Heart left ventricle (tissue), 16 donors: ENCODE measurements around the gene DOCK3. TPM values are rescaled to one million over a fixed set of nuclear protein-coding genes. Genes with fewer than 3 reads are reported as not detected.
A peak's percentile ranks its signal among the peaks of the same experiment; 100 is the strongest.

ENCODE experiments used
- ATAC-seq, 4 donors: fragments of 200-7000 bp; cut with Tn5 transposase; one replicate each; pipeline ENCODE4 v1.9.1; 2020 to 2022; ENCODE audit warnings: moderate library complexity in 4 of 4, mild to moderate bottlenecking in 3 of 4, moderate number of reproducible peaks in 1 of 4
- DNase-seq, 5 donors: peaks; one replicate each; pipeline ENCODE4 v3.0.0-alpha.2; 2020
- H3K27ac ChIP-seq, 12 donors: fragments of 200-600 bp; sonication (generic) in 4 of 12; one replicate each; pipeline versions ENCODE4 v1.5.0 to v1.8.0; 2016 to 2022; ENCODE audit warnings: mild to moderate bottlenecking in 2 of 12
- H3K27me3 ChIP-seq, 9 donors: fragments of 200-600 bp; sonication (generic) in 2 of 9; one replicate each; pipeline versions ENCODE4 v1.5.1 to v1.8.0; 2016 to 2022; ENCODE audit warnings: mild to moderate bottlenecking in 3 of 9
- H3K36me3 ChIP-seq, 9 donors: fragments of 200-600 bp; sonication (generic) in 2 of 9; one replicate each; pipeline versions ENCODE4 v1.5.0 to v1.8.0; 2018 to 2022; ENCODE audit warnings: mild to moderate bottlenecking in 2 of 9
- H3K4me1 ChIP-seq, 12 donors: fragments of 200-600 bp; sonication (generic) in 4 of 12; one replicate each; pipeline versions ENCODE4 v1.5.0 to v1.8.0; 2016 to 2022; ENCODE audit warnings: mild to moderate bottlenecking in 3 of 12
- H3K4me3 ChIP-seq, 12 donors: fragments of 200-600 bp; sonication (generic) in 4 of 12; one replicate each; pipeline versions ENCODE4 v1.5.0 to v1.8.0; 2017 to 2022; ENCODE audit warnings: mild to moderate bottlenecking in 9 of 12, moderate library complexity in 4 of 12
- H3K9me3 ChIP-seq, 12 donors: fragments of 200-600 bp; sonication (generic) in 4 of 12; one replicate each; pipeline versions ENCODE4 v1.5.0 to v1.8.0; 2016 to 2022; ENCODE audit warnings: mild to moderate bottlenecking in 1 of 12
- CTCF ChIP-seq, 12 donors: fragments of 200-600 bp; sonication (generic) in 4 of 12; IDR thresholded peaks; one replicate each; pipeline versions ENCODE4 v1.5.0 to v1.8.0; 2018 to 2022; ENCODE audit warnings: antibody characterized with exemption in 12 of 12, mild to moderate bottlenecking in 5 of 12
- POLR2A ChIP-seq, 2 donors: fragments of 450-650 bp; IDR thresholded peaks; one replicate each; pipeline ENCODE4 v1.6.1; 2017; ENCODE audit warnings: antibody characterized with exemption in 2 of 2, mild to moderate bottlenecking in 2 of 2, moderate library complexity in 2 of 2
- WGBS, 4 donors: extraction: QIAGEN DNeasy Blood & Tissue Kit in 2 of 4; methylation state at CpG; one replicate each; pipeline versions ENCODE4 v1.1.5 to v1.1.7; 2013 to 2018; 5-methylcytosine and 5-hydroxymethylcytosine counted together
- intact Hi-C, 10 donors: fragments of 100-400 bp; cut with DNase I; formaldehyde crosslinking; loops; one replicate each; pipeline versions ENCODE4 v1.11.1 to v1.14.2; 2022
- polyA plus RNA-seq, 2 donors: library from polyadenylated mRNA; stranded (reverse); fragments of 200-250 nt; gene quantifications; one replicate each; pipeline ENCODE4 v1.2.3, GENCODE V29; 2013
- total RNA-seq, 9 donors: library from RNA; depleted of rRNA in 2 of 9; stranded (reverse); fragments of >200 nt in 2 of 9; fragmentation: NEBNext Ultra II Directional in 3 of 9; extraction: Animal tissue kit (Norgen Biotek cat#: 25700) in 3 of 9; gene quantifications; one replicate each; pipeline versions ENCODE4 v1.1.0 to v1.2.4, GENCODE V29; 2016 to 2023
- donor health status: ischemic (EF 13 %, LVEDD 7.1; RV severe dilation, severe dysfunction).
- donor health status: healthy with polysubstance abuse.
- donor health status: DM: no; HTN: yes; CAD: no.
- donor health status: DM: no; HTN: no; CAD: no.
- donor health status: ischemic (EF 25% LVEDD 6.9; RV normal size, moderate dysfunction).
- donor health status: ischemic (EF 25% LVEDD 5.7; RV mildly dilated, moderate dysfunction).
- donor health status: healthy.
- donor health status: DM: yes; HTN: yes; CAD: no.
- donor health status: ischemic (EF 35%, LVEDD 5.7; RV mildly dilated, moderate dysfunction).
- donor health status: nonischemic (EF 11% LVEDD 7.7; RV severe dilation, severe dysfunction).
- donor health status: DM: yes; HTN: yes; CAD: no.
- donor health status: PGD.
- donor health status: ischemic (EF 29% LVEDD 5.4; RV normal size, mild dysfunction).
- donor health status: nonischemic (EF 23%, LVEDD 6.1; RV moderate dilation, normal function).

The DOCK3 gene
- total and polyA plus RNA-seq, 11 donors, result 2.0 to 6.7 (median 4.8) TPM

- H3K36me3 ChIP-seq, result peaks cover 0 to 66% (median 62%) of the 10 kb centered on the region in 9 donors
- intact Hi-C loops, result loop anchor here in 8 of 10 donors (2.0 to 10.0 kb wide), 9 partner anchors 42 to 774 kb away; partner anchors contain the start of genes TEX264 (in 3 of the 8) and MAPKAPK3 (in 1 of the 8)
- TF ChIP-seq CTCF (IDR thresholded peaks at IDR 0.05) (peak in 3 of 12 donors; percentile 84 to 96 (median 94)), POLR2A (IDR thresholded peaks at IDR 0.05) (no peak)
- H3K9me3 ChIP-seq, result no peaks in the 10 kb centered on the region
- WGBS, 4 donors, result 37 to 51% (median 41%) methylated on average over 19 to 29 of the region's 29 CpGs
- DNase-seq, result no peak
- peak overlapping the region in 11 of 12 donors; percentile 57 to 90 (median 74) for H3K4me3 ChIP-seq
- H3K4me1 ChIP-seq, result peaks cover 22 to 87% (median 68%) of the 10 kb centered on the region in 12 donors
- no peaks in the 10 kb centered on the region for H3K27me3 ChIP-seq
- H3K27ac ChIP-seq, result peak overlapping the region in 11 of 12 donors; percentile 66 to 95 (median 86)
- peak in 3 of 4 donors; percentile 4 to 16 (median 12) for ATAC-seq
Measured at GRCh38 chr3:51390246-51391074, 715.7 kb downstream of the DOCK3 start.

- H3K36me3 ChIP-seq, result peaks cover 0 to 73% (median 69%) of the 10 kb centered on the region in 9 donors
- intact Hi-C loops, result loop anchor here in 8 of 10 donors (2.0 to 10.0 kb wide), 9 partner anchors 41 to 774 kb away; partner anchors contain the start of genes TEX264 (in 3 of the 8) and MAPKAPK3 (in 1 of the 8)
Measured at GRCh38 chr3:51391075-51391565, 716.4 kb downstream of the DOCK3 start, which contains the start of gene RBM15B. Gene RBM15B (plus strand): TSS chr3:51391285. CDS start chr3:51391400, 115 bp downstream.

GRCh38 chr3:51391566-51392354 is 717.0 kb downstream of the DOCK3 start:
- WGBS, 4 donors, result 3 to 9% (median 4%) methylated on average over 36 to 115 of the region's 115 CpGs
- TF ChIP-seq POLR2A (IDR thresholded peaks at IDR 0.05) (no peak), CTCF (IDR thresholded peaks at IDR 0.05) (no peak)
- peak overlapping the region; percentile 78 to 95 (median 89) for H3K27ac ChIP-seq
- H3K4me1 ChIP-seq, result peaks cover 15 to 87% (median 69%) of the 10 kb centered on the region in 12 donors
- intact Hi-C loops, result loop anchor here in 8 of 10 donors (2.0 to 10.0 kb wide), 9 partner anchors 41 to 775 kb away; partner anchors contain the start of genes TEX264 (in 3 of the 8) and MAPKAPK3 (in 1 of the 8)
- peak in 4 of 5 donors; percentile 35 to 70 (median 49) for DNase-seq
- no peaks in the 10 kb centered on the region for H3K27me3 ChIP-seq
- H3K36me3 ChIP-seq, result peaks cover 0 to 77% (median 73%) of the 10 kb centered on the region in 9 donors
- peak in 1 of 4 donors; percentile 1 for ATAC-seq
- peak overlapping the region; percentile 57 to 90 (median 74) for H3K4me3 ChIP-seq
- no peaks in the 10 kb centered on the region for H3K9me3 ChIP-seq

More at GRCh38 chr3:51391075-51391565, 716.4 kb downstream of the DOCK3 start, which contains the start of gene RBM15B:
- H3K27ac ChIP-seq, result peak within 1 kb of the TSS; percentile 78 to 95 (median 89)
- peak; percentile 93 to 97 (median 94) for ATAC-seq
- DNase-seq, result peak; percentile 98 to 100 (median 99)
- peak within 1 kb of the TSS; percentile 57 to 90 (median 74) for H3K4me3 ChIP-seq
- 0 to 2% (median 0%) methylated on average over 26 to 83 of the region's 83 CpGs; no CpG with 5 or more reads in 1 of the 4 donors for WGBS, 4 donors
- no peaks in the 10 kb centered on the region for H3K9me3 ChIP-seq
- H3K27me3 ChIP-seq, result no peaks in the 10 kb centered on the region
- TF ChIP-seq CTCF (IDR thresholded peaks at IDR 0.05) (peak in 9 of 12 donors; percentile 85 to 97 (median 91)), POLR2A (IDR thresholded peaks at IDR 0.05) (peak in 1 of 2 donors; percentile 70)
- H3K4me1 ChIP-seq, result peaks cover 21 to 87% (median 69%) of the 10 kb centered on the region in 12 donors
